IMR-90 (cell line): ENCODE results near the gene FERMT2. TPM values are rescaled to one million over a fixed set of nuclear protein-coding genes. Genes with fewer than 3 reads are reported as not detected.
A peak's percentile ranks its signal among the peaks of the same experiment; 100 is the strongest.

Experiments
- ATAC-seq: fragments of 200-7000 bp; cut with Tn5 transposase; 2 replicates; pipeline ENCODE4 v1.9.1; 2020; ENCODE audit warnings: low read depth, mild to moderate bottlenecking, moderate library complexity
- BruUV-seq: library from RNA; stranded (reverse); fragments of 400-500 nt; replicated peaks from 2 replicates; lab custom pipeline; 2021; lab: Mats Ljungman, UMichigan
- CTCF ChIA-PET: fragments of 300-600 bp; formaldehyde crosslinking; extraction: SDS; loops from one replicate; lab custom pipeline; 2021; ENCODE audit warnings: antibody characterized with exemption; lab: Yijun Ruan, JAX
- POLR2A ChIA-PET: fragments of 300-600 bp; sonication (Branson Sonifier 250); formaldehyde crosslinking; loops from one replicate; lab custom pipeline; 2022; ENCODE audit warnings: antibody characterized with exemption; ENCODE audit not compliant: unreplicated experiment; lab: Charles Lee
- DNase-seq: peaks from one replicate; pipeline ENCODE4 v3.0.0; 2013
- H2AFZ ChIP-seq: replicated peaks from 2 replicates; pipeline ENCODE3; 2013; ENCODE audit warnings: low read length, mild to moderate bottlenecking; ENCODE audit not compliant: poor library complexity
- H2AK5ac ChIP-seq: 2 replicates; pipeline ENCODE4 v1.6.1; 2013; ENCODE audit warnings: low read depth, low read length, inconsistent platforms
- H2AK9ac ChIP-seq: replicated peaks from 2 replicates; pipeline ENCODE3; 2013; ENCODE audit warnings: mild to moderate bottlenecking, low read depth, low read length, moderate library complexity; ENCODE audit not compliant: poor library complexity
- H2BK120ac ChIP-seq: 2 replicates; pipeline ENCODE4 v1.6.1; 2013; ENCODE audit warnings: low read depth, low read length, inconsistent platforms
- H2BK15ac ChIP-seq: 3 replicates; pipeline ENCODE4 v1.6.1; 2013; ENCODE audit warnings: low read depth, low read length, inconsistent platforms
- H2BK20ac ChIP-seq: 2 replicates; pipeline ENCODE4 v1.6.1; 2013; ENCODE audit warnings: low read depth, mild to moderate bottlenecking, inconsistent platforms, low read length, moderate library complexity
- H2BK5ac ChIP-seq: 2 replicates; pipeline ENCODE4 v1.6.1; 2013; ENCODE audit warnings: mild to moderate bottlenecking, low read depth, low read length, inconsistent platforms; ENCODE audit not compliant: poor library complexity, severe bottlenecking
- H3K14ac ChIP-seq: replicated peaks from 2 replicates; pipeline ENCODE4 v1.6.1; 2013; ENCODE audit warnings: low read depth, low read length, inconsistent platforms
- H3K18ac ChIP-seq: 2 replicates; pipeline ENCODE4 v1.6.1; 2013; ENCODE audit warnings: low read depth, low read length, control low read depth
- H3K23ac ChIP-seq: 2 replicates; pipeline ENCODE4 v1.6.1; 2013; ENCODE audit warnings: low read depth, low read length, inconsistent platforms
- H3K27ac ChIP-seq: 2 replicates; pipeline ENCODE4 v1.5.1; 2013; ENCODE audit warnings: mild to moderate bottlenecking, control low read depth, low read length; ENCODE audit not compliant: insufficient read depth
- H3K27me3 ChIP-seq: 2 replicates; pipeline ENCODE4 v1.6.1; 2013; ENCODE audit warnings: low read length; ENCODE audit not compliant: control insufficient read depth, insufficient read depth
- H3K36me3 ChIP-seq: 2 replicates; pipeline ENCODE4 v1.6.1; 2013; ENCODE audit warnings: low read length, mixed read lengths; ENCODE audit not compliant: control insufficient read depth, insufficient read depth
- H3K4ac ChIP-seq: 2 replicates; pipeline ENCODE4 v1.6.1; 2013; ENCODE audit warnings: low read depth, low read length, inconsistent platforms
- H3K4me1 ChIP-seq: 2 replicates; pipeline ENCODE4 v1.6.1; 2013; ENCODE audit warnings: low read length, mixed read lengths; ENCODE audit not compliant: control insufficient read depth, insufficient read depth
- H3K4me2 ChIP-seq: 2 replicates; pipeline ENCODE4 v1.6.1; 2013; ENCODE audit warnings: low read depth, mild to moderate bottlenecking, control low read depth, low read length, moderate library complexity
- H3K4me3 ChIP-seq: 2 replicates; pipeline ENCODE4 v1.5.1; 2013; ENCODE audit warnings: low read depth, mild to moderate bottlenecking, control low read depth, low read length, moderate library complexity; ENCODE audit not compliant: insufficient read depth
- H3K56ac ChIP-seq: 2 replicates; pipeline ENCODE4 v1.6.1; 2013; ENCODE audit warnings: low read length, inconsistent platforms; ENCODE audit not compliant: insufficient read depth; ENCODE audit errors: extremely low read depth
- H3K79me1 ChIP-seq, 2 experiments: 2 replicates each; pipeline ENCODE4 v1.6.1; 2013; ENCODE audit warnings: low read length in 2 of 2, inconsistent platforms in 1 of 2, low read depth in 1 of 2
- H3K9ac ChIP-seq: 2 replicates; pipeline ENCODE4 v1.6.1; 2013; ENCODE audit warnings: low read depth, low read length, control low read depth
- H3K9me1 ChIP-seq: 2 replicates; pipeline ENCODE4 v1.6.1; 2013; ENCODE audit warnings: low read length, inconsistent platforms; ENCODE audit not compliant: insufficient read depth
- H3K9me3 ChIP-seq: 2 replicates; pipeline ENCODE4 v1.6.1; 2013; ENCODE audit warnings: low read length; ENCODE audit not compliant: control insufficient read depth, insufficient read depth
- H4K20me1 ChIP-seq: 2 replicates; pipeline ENCODE4 v1.6.1; 2013; ENCODE audit warnings: low read length, inconsistent platforms; ENCODE audit not compliant: insufficient read depth
- H4K5ac ChIP-seq: 2 replicates; pipeline ENCODE4 v1.6.1; 2013; ENCODE audit warnings: mild to moderate bottlenecking, low read depth, low read length, control low read depth
- H4K8ac ChIP-seq, 2 experiments: 2 replicates each; pipeline ENCODE4 v1.6.1; 2013; ENCODE audit warnings: low read depth in 2 of 2, low read length in 2 of 2, control low read depth in 1 of 2, inconsistent platforms in 1 of 2
- H4K91ac ChIP-seq: 2 replicates; pipeline ENCODE4 v1.6.1; 2013; ENCODE audit warnings: low read depth, low read length, inconsistent platforms; ENCODE audit not compliant: insufficient read depth
- BHLHE40 ChIP-seq: fragments of 150-350 bp; IDR thresholded peaks from 2 replicates; pipeline ENCODE4 v1.6.1; 2016; ENCODE audit warnings: mild to moderate bottlenecking, low read depth, low read length
- CHD1 ChIP-seq: IDR thresholded peaks from 2 replicates; pipeline ENCODE4 v1.6.1; 2012; ENCODE audit warnings: low read depth, low read length, improper control_type of control experiment
- FOS ChIP-seq: fragments of 150-350 bp; IDR thresholded peaks from 2 replicates; pipeline ENCODE4 v1.6.1; 2016; ENCODE audit warnings: low read depth, low read length
- MAFK ChIP-seq: IDR thresholded peaks from 2 replicates; pipeline ENCODE4 v1.6.1; 2012; ENCODE audit warnings: low read depth, low read length, improper control_type of control experiment
- MAZ ChIP-seq: IDR thresholded peaks from 2 replicates; pipeline ENCODE4 v1.6.1; 2012; ENCODE audit warnings: low read depth, mild to moderate bottlenecking, low read length, improper control_type of control experiment, moderate library complexity, borderline replicate concordance
- MXI1 ChIP-seq: IDR thresholded peaks from 2 replicates; pipeline ENCODE4 v1.6.1; 2012; ENCODE audit warnings: low read depth, mild to moderate bottlenecking, low read length, moderate library complexity, borderline replicate concordance
- POLR2A ChIP-seq: IDR thresholded peaks from 2 replicates; pipeline ENCODE4 v1.6.1; 2012; ENCODE audit warnings: mild to moderate bottlenecking, low read depth, low read length
- RAD21 ChIP-seq: IDR thresholded peaks from 2 replicates; pipeline ENCODE4 v1.6.1; 2012; ENCODE audit warnings: low read length, improper control_type of control experiment
- RCOR1 ChIP-seq: IDR thresholded peaks from 2 replicates; pipeline ENCODE4 v1.6.1; 2012; ENCODE audit warnings: mild to moderate bottlenecking, low read length, improper control_type of control experiment; ENCODE audit not compliant: insufficient replicate concordance
- WGBS, 2 experiments: methylation state at CpG; one replicate each; pipeline versions ENCODE4 v1.1.5 to v1.1.7; 2013; ENCODE audit warnings: missing lambda C conversion rate in 2 of 2; ENCODE audit not compliant: insufficient read length in 1 of 2; ENCODE audit errors: extremely low coverage in 2 of 2; 5-methylcytosine and 5-hydroxymethylcytosine counted together
- dilution Hi-C: fragments of 300-500 bp; cut with HindIII; formaldehyde crosslinking; loops from one replicate; pipeline ENCODE4 v1.14.3; 2018; ENCODE audit warnings: low sequenced_read_pairs; ENCODE audit not compliant: unreplicated experiment
- in situ Hi-C: fragments of 300-500 bp; cut with MboI; formaldehyde crosslinking; loops from 3 replicates; pipeline ENCODE4 v1.14.3; 2019; ENCODE audit warnings: low sequenced_read_pairs, inconsistent platforms, mixed read lengths
- intact Hi-C: fragments of 100-400 bp; cut with micrococcal nuclease; formaldehyde crosslinking; loops from 2 replicates; pipeline ENCODE4 v1.10.0; 2022
- polyA plus RNA-seq, 3 experiments: library from polyadenylated mRNA; depleted of rRNA; stranded (reverse); fragments of >200 nt; gene quantifications; 2 replicates each; pipeline ENCODE4 v1.2.3, GENCODE V29; 2012; ENCODE audit warnings: low replicate concordance in 1 of 3
- total RNA-seq: library from RNA; depleted of rRNA; stranded (reverse); fragments of >200 nt; gene quantifications from 2 replicates; pipeline ENCODE4 v1.2.3, GENCODE V29; 2012
- TF ChIP-seq, protein P1 (sequence below): fragments of 150-350 bp; IDR thresholded peaks from 2 replicates; pipeline ENCODE4 v1.6.1; 2017; ENCODE audit warnings: mild to moderate bottlenecking, antibody characterized with exemption, low read length, low read depth
- TF ChIP-seq, protein P2 (sequence below): fragments of 150-350 bp; IDR thresholded peaks from 2 replicates; pipeline ENCODE4 v1.6.1; 2016; ENCODE audit warnings: low read depth, mild to moderate bottlenecking, low read length, moderate library complexity, borderline replicate concordance
- TF ChIP-seq, protein P3 (sequence below): conservative IDR thresholded peaks from 2 replicates; pipeline ENCODE4 v1.5.1; 2012; ENCODE audit warnings: mild to moderate bottlenecking, low read depth, low read length, improper control_type of control experiment

FERMT2 gene
- total and polyA plus RNA-seq, 2 of the 4 experiments (the other 2 are of a cell fraction) = 131 to 217 TPM

DNA sequence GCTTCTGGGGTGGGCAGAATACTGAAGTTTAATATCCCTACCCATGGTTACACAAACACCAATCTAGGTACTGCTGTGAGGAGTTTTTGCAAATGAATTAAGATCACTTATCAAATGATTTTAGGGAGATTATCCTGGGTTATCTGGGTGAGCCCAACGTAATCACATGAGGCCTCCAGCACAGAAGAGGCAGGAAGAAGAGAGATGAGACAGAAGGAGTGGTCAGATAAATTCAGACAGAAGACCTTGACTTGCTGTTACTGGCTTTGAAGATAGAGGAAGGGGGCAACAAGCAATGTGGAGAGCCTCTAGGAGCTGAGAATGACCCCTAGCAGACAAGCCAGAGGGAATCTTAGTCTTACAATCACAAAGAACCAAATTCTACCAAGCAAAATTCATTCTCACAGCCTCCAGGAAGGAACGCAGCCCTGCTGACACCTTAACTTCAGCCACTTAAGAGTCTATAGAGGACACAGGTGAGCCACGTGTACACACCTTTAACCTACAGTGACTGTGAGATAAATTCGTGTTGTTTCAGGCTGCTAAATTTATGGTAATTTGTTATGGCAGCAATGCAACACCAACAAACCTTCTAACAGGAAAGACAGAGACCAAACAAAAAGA, 49.4 kb downstream of the FERMT2 start:
- no peak overlapping the region for H3K9ac ChIP-seq
- H3K14ac ChIP-seq = no peak overlapping the region
- no peak overlapping the region for H3K56ac ChIP-seq
- H2BK20ac ChIP-seq = no peak overlapping the region
- H2BK5ac ChIP-seq = peak overlapping the region; percentile 70
- H3K27me3 ChIP-seq = no peaks in the 10 kb centered on the region
- intact Hi-C loops = no loop called here
- H3K4me1 ChIP-seq = peaks cover 14% of the 10 kb centered on the region
- BruUV-seq = no TSS peak
- CTCF ChIA-PET = no interaction called here
- peak overlapping the region; percentile 51; the same call in 1 of the 2 replicates for H2AK5ac ChIP-seq
- TF ChIP-seq MAFK = no peak
- TF ChIP-seq POLR2A = no peak
- no peak for TF ChIP-seq RAD21
- no peak for TF ChIP-seq RCOR1
- TF ChIP-seq BHLHE40 = no peak
- TF ChIP-seq MXI1 = no peak
- no peak for TF ChIP-seq MAZ
- no peak for TF ChIP-seq CHD1
- TF ChIP-seq, protein P1, sequence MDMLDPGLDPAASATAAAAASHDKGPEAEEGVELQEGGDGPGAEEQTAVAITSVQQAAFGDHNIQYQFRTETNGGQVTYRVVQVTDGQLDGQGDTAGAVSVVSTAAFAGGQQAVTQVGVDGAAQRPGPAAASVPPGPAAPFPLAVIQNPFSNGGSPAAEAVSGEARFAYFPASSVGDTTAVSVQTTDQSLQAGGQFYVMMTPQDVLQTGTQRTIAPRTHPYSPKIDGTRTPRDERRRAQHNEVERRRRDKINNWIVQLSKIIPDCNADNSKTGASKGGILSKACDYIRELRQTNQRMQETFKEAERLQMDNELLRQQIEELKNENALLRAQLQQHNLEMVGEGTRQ = no peak
- no peak for TF ChIP-seq FOS
- TF ChIP-seq, protein P2, sequence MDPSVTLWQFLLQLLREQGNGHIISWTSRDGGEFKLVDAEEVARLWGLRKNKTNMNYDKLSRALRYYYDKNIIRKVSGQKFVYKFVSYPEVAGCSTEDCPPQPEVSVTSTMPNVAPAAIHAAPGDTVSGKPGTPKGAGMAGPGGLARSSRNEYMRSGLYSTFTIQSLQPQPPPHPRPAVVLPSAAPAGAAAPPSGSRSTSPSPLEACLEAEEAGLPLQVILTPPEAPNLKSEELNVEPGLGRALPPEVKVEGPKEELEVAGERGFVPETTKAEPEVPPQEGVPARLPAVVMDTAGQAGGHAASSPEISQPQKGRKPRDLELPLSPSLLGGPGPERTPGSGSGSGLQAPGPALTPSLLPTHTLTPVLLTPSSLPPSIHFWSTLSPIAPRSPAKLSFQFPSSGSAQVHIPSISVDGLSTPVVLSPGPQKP = no peak
- TF ChIP-seq, protein P3, sequence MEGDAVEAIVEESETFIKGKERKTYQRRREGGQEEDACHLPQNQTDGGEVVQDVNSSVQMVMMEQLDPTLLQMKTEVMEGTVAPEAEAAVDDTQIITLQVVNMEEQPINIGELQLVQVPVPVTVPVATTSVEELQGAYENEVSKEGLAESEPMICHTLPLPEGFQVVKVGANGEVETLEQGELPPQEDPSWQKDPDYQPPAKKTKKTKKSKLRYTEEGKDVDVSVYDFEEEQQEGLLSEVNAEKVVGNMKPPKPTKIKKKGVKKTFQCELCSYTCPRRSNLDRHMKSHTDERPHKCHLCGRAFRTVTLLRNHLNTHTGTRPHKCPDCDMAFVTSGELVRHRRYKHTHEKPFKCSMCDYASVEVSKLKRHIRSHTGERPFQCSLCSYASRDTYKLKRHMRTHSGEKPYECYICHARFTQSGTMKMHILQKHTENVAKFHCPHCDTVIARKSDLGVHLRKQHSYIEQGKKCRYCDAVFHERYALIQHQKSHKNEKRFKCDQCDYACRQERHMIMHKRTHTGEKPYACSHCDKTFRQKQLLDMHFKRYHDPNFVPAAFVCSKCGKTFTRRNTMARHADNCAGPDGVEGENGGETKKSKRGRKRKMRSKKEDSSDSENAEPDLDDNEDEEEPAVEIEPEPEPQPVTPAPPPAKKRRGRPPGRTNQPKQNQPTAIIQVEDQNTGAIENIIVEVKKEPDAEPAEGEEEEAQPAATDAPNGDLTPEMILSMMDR = no peak
- H3K18ac ChIP-seq = no peak overlapping the region
- H3K4me2 ChIP-seq = no peak overlapping the region
- peaks cover 42% of the 10 kb centered on the region for H4K20me1 ChIP-seq
- peaks cover 14 to 49% of the 10 kb centered on the region in 2 experiments for H3K79me1 ChIP-seq
- H3K36me3 ChIP-seq = peaks cover 18% of the 10 kb centered on the region
- H2BK15ac ChIP-seq = no peak overlapping the region
- peaks cover 12% of the 10 kb centered on the region for H3K9me1 ChIP-seq
- no peak overlapping the region for H4K91ac ChIP-seq
- POLR2A ChIA-PET = no interaction called here
- H2AFZ ChIP-seq = no peak overlapping the region
- H2AK9ac ChIP-seq = no peak overlapping the region
- DNase-seq (no peak), ATAC-seq (no peak)
- peak overlapping the region; percentile 37; the same call in 1 of the 2 replicates for H3K27ac ChIP-seq
- H4K8ac ChIP-seq = peak overlapping the region in 1 of 2 experiments; percentile 44; a peak in 2 of 4 replicates
- H3K4me3 ChIP-seq = no peak overlapping the region
- WGBS, 2 experiments = no CpG with 5 or more reads among the region's 4 CpGs
- 0 out of 2 replicates have a peak overlapping the region, but pooled peaks have one; percentile 34 for H3K23ac ChIP-seq
- H4K5ac ChIP-seq = peak overlapping the region; percentile 68; the same call in 1 of the 2 replicates
- in situ Hi-C loops = no loop called here
- no peaks in the 10 kb centered on the region for H3K9me3 ChIP-seq
- dilution Hi-C loops = no loop called here
- H3K4ac ChIP-seq = no peak overlapping the region
- no peak overlapping the region for H2BK120ac ChIP-seq
